Dedifferentiated amniotic fluid mesenchymal stem cell (primary cell): ENCODE data around the gene TICRR.

ENCODE experiments used
- DNase-seq: peaks from one replicate; pipeline ENCODE4 v3.0.0-alpha.2; 2016; ENCODE audit errors: extremely low spot score

The TICRR gene

DNA sequence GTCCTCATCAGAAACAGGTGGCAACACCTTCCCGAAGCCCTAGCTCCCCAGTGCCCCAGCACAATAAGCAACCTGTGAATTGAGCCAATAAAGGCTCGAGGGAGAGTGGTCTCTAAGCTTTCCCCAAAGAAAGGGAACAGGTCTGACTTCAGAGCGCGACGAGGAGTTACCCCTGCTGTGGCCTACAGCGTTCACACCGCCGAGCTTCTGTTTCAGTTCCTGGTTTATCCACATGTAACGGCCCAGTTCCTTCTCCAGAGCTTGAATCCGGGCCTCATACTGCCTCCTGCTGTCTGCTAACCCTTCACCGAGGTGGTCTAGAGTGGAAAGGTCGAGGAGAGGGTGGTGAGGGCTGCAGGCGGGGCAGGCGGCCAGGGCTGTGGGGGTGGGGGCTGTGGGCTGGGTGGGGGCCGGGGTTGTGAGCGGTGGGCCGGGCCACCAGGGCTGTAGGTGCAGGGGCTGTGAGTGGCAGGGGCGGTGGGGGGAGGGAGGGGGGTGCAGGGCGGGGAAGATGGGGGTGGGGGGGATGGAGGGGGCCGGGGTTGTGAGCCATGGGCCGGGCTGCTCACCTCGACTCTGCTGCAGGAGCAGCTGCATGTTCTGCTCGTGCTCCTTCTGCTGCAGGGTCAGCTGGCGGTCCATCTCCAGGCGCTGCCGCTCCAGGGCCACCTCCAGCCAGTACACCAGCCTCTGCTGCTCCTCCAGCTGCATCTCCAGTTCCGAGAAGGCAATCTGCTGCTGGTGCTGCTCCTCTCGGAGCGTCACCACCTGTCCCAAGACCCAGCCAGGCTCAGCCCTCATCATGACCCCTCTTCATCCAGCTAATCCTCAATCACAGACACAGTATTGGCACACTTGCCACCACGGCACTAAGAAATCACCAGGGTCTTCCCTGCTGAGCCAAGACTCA lies 53.8 kb downstream of the TICRR start:
- DNase-seq = no peak

DNA sequence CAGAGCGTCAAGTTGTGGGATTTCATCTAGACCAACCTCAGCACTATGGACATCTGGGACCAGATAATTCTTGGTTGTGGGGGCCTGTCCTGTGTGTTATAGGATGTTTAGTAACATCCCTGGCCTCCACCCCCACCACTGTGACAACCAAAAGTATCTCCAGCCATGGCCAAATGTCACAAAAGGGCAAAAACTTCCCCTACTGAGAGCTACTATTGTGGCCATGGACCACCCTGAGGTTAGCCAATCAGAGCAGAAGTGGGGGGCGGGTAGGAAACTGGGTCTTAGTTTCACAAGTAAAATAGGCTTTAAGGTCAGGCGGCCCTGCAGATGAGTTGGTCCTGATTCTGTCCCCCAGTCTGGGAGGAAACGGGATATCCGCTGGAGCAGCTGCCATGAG lies 54.6 kb downstream of the TICRR start:
- DNase-seq = no peak

GRCh38 chr15:89630260-89630659 lies 55.0 kb downstream of the TICRR start:
- DNase-seq = no peak

DNA sequence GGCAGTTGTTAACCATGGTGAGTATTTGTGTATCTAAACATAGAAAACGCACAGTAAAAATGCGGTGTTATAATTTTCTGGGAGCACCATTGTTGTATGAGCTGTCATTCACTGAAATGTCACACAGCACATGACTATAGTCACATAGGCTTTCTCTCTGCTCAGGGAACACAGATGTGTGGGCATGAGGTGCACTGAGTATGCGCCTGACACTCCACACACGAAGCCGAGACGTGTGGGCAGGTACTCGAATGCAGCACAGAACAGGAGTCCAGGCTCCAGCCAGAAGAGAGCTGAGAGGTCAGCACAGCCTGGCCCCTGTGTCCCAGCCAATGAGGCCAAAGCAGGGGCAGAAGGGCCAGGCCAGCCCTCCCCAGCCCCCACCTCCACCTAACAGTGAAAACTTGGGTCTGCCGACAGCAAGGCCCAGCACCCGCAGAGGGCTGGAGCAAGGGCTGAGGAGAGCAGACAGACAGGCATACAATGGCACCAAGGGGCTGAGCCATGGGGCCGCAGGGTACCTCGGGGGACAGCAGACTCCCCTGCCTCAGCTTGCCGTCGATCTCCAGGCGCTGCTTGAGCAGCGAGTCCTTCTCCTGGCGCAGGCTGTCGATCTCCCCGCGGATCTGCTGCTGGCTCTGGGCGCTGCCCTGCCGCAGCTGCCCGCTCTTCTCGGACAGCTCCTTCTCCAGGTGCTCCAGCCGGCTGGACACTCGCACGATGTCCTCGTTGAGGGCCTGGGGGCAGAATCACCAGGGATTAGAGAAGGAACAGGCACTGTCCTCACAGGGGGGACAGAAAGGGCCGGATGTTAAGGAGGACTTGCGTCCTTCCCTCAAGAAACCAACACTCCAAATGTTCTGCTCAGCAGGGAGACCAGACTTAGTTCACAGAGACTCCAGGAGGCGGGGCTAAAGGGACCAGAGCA lies 56.0 kb downstream of the TICRR start:
- no peak for DNase-seq

DNA sequence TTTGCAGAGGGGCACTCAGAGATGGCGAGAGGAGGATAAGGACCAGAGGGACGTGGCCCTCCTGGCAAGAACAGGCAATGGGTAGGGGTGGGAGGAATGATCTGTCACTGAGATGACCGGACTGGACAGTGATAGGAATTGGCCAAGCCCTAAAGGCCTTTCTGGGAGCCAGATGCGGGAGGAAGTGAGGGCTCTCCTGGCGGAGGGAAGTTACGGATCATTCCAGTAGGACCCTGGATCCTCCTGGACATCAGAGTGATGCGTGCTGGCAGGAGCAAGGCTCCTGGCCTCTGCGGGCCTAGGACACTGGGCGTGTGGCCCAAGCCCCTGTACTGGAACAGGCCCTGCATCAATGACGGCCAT lies 56.6 kb downstream of the TICRR start:
- DNase-seq = no peak

DNA sequence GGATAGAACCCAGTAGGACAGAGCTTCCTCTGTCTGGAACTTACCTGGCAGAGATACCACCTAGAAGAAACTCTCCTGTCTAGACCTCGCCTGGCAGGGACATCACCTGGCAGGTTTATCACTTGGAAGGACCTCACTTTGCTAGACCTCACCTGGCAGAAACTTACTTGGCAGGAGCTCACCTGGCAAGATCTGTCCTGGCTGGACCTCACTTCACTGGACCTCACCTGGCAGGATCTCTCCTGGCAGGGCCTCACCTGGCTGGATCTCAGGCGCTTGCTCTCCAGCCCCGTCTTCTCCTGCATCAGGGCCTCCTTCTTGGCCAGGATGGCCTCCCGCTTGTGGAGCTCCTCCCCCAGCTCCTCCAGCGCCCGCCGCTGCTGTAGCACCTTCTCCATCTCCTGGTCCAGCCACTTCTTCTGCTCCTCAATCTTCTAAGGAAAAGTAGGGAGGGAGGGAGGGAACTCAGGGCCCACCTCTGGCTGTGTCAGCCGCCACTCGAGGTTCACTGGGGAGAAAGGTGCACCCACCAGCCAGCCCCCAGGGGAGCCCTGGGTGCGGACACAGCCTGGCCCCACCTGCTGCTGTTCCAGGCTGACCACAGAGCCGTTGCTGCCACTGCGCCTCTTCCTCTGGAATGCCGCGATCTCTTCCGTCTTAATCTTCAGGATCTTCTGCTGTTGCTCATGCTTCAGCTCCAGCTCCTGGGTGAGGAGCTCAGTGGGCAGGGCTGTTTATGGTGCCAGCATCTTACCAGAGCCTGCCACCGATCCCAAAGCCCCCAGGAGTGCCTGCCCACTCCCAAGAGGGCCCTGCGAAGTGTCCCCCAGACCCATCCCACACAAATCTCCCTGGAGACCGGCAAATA lies 57.5 kb downstream of the TICRR start:
- no peak for DNase-seq

DNA sequence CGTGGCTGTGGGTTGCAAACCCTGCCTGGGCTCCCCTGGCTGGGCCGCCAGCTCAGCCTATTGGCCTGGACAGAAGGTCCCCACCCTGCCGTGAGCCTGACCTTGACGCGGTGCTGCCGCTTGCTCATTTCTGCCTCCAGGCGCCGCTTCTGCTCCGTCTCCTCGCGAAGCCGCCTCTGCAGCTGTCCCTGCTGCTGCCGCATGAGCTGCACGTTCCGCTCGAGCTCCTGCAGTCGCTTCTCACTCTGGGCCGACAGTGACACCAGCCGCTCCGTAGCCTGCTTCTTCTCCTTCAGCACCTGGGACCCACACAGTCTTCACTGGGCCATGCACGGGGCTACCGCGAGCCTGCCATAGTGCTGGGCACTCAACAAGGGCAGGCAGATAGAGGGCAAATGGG lies 58.3 kb downstream of the TICRR start:
- no peak for DNase-seq

DNA sequence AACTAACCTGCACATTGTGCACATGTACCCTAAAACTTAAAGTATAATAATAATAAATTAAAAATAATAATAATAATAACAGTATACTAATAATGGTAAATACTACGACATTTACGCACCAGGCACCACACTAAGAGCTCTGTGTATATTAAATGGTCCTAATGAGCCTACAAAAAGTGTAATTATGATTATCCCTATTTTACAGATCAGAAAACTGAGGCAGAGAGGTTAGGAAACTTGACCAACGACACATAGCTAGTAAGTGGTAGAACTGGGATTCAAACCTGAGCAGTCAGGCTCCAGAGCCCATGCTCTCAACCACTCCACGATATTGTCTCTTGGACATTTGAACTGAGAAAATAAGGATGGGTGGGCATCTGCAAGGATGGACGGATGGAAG lies 65.0 kb downstream of the TICRR start:
- no peak for DNase-seq

DNA sequence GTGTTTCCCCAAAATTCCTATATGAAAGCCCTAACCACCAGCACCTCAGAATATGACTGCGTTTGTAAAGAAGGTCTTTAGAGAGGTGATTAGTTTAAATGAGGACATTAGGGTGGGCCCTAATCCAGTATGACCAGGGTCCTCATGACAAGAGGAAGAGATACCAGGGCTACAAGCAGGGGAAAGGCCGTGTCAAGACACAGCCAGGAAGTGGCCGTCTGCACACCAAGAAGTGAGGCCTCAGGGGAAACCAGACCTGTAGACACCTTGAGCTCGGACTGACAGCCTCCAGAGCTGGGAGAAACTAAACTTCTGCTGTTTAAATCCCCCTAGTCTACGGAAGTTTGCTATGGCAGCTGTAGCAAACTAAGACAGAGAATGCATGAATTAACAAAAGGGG lies 65.8 kb downstream of the TICRR start:
- no peak for DNase-seq

DNA sequence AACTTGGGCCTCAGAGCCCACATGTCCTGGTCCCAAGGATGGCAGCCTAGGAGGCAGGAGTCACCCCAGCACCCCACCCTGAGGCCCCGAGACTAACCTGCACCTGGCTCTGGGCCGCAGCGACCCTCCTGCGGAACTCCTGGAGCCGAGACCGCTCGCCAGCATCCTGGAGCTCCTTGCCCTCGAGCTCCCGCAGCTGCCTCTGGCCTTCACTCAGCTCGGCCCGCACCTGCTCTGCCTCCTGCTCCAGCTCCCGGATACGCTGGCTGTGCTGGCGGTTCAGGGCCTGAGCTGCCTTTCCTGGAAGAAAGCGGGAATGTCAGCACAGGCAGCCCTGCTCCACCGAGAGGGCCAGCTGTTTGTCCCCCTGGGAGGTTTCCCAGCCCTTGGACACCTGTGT lies 66.8 kb downstream of the TICRR start:
- no peak for DNase-seq

GRCh38 chr15:89645680-89646079 lies 70.4 kb downstream of the TICRR start:
- DNase-seq = no peak

DNA sequence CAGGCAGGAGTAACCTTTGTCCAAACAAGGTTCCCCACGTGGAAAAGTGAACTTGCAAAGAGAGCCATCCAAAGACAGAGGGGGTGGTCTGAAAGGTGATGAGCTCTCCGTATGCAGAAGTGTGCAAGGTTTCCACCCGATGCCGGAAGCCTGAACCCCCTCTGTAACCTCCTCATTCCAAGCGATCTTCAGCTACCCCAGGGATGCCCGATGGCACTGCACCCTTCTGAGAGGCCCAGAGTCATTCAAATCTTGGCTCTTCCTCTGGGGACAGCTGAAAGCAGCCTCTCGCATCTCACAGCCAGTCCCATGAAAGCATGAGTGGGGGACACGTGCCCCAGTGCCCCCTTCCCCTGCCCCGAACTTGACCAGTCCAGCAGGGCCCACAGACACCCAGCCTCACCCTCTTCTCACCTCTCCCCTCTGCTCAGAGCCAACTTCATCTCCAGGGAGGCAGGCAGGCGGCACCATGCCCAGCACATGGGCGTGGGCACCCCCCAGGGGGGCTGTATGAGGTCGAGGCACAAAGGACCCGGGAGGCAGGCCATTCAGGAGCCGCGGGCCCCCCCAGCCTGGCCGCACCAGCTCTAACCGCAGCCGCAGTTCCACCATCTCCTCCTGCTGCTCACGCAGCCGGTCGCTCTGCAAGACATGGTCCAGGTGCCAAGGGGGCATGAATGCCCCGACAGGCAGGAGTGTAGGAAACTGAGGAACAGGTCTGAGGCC lies 71.3 kb downstream of the TICRR start:
- no peak for DNase-seq

- peak; percentile 27 for DNase-seq
Observed at GRCh38 chr15:89647191-89647851, 72.1 kb downstream of the TICRR start.

DNA sequence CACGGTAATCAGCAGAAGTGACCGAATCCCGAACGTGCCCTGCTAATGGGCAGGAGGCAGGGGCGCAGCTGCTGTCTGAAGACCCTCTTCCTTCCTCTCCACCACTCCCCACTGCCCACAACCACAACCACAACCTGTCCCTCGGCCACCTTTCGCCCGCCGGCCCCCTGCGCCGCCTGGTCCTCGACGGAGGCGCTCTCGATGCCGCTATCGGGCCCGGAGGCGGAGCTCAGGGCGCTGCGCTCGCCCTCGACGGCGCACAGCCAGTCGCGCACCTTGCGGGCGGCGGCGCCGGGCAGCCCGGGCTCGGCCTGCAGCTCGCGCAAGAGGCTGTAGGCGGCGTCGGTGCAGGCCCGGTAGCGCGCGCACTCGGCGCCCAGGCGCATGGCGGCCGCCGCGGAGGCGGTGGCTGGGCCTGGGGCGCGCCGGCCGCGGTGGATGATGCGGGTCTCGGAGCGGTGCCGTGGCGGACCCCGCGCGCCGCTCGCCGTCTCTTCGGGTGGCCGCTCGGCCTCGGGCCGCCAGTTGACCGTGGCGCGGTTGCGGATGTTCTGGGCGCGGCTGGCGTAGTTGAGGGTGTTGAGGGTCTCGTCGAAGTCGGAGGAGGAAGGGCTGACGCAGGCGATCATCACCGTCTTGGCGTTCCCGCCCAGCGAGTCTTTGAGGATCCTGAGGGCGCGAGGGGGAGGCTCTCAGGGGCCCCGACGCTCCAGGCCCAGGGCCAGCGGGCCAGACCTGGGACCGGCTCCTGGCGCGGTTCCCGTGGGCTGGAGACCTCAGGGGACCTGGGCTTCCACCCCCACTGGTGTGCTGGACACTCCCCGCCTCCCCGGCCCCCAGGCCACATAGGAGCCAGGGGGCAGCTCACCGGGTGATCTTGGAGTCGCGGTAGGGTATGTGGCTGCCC lies 73.1 kb downstream of the TICRR start:
- DNase-seq = no peak

DNA sequence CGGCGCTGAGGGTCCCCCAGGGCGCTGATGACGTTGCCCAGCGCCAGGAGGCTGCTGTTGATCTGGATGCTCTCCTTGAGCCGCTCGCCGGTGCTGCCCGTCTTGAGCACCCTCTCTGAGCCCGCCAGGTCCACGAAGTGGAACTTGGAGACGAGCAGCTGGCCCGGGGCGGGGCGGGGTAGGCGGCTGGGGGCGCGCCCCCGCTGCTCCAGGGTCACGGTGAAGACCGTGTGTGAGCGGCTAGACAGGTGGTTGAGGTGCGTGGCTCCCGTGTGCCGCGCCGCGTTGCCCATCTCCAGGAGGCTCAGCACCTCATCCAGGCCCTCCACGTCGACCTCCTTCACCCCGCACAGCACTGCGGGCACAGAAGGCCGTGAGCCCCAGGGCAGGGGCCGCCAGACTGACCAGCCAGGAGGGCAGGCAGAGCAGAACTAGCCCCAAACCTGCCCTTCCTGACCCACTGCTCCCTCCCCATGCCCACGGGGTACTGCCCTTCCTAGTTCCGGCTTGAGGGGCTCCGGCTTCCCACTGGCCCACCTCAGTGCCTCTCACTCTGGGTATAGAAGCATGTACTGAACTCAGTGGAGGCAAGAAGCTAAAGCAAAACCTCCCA lies 73.8 kb downstream of the TICRR start:
- DNase-seq = no peak

DNA sequence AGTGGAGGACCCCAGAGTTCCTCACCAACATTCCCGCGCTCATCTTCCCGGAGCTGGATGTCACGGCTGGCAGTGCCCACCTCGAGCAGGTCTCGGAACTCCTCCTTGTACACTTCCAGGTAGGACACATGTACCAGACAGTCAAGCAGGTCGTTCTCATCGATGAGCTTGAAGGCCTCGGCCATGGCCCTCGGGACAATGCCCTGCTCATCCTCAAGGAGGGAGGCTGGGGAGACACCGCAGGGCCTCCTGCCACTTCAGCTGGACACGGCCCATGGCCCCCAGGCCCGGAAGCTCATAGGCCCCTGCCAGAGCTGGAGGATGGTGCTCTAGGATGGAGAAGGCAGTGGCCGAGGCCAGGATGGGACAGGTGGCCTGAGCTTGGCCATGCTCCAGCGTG lies 74.4 kb downstream of the TICRR start:
- no peak for DNase-seq

DNA sequence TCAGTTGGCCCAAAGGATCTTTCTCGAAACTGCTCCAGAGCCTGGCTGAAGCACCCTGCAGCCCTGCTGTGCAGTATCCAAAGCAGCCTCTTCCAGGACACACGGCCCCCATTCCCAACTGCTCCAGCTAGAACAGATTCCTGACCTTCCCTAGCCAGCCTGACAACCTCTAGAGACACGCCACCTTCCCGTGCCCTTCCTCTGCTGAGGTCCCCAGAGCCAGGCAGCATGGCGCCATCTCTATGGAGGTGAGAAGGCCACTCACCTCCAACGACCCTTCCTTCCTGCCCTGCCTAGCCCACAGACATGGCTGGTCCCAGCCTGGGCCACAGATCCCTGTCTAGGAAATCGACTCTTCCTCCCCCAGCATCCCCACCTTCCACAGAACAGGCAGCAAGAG lies 76.9 kb downstream of the TICRR start:
- no peak for DNase-seq

GRCh38 chr15:89652666-89653065 lies 77.4 kb downstream of the TICRR start:
- no peak for DNase-seq

DNA sequence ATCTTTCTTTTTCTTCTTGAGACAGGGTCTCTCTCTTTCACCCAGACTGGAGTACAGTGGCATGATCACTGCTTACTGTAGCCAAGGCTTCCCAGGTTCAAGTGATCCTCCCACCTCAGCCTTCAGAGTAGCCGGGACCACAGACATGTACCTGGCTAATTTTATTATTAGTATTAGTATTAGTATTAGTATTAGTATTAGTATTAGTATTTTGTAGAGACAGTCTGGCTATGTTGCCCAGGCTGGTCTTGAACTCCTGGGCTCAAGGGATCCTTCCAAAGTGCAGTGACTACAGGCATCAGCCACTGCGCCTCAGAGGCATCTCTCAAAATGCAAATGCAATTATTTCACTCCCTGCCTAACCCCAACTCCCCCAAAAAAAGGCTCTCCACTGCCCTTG lies 78.3 kb downstream of the TICRR start:
- DNase-seq = no peak
